ENCODE measurements around the gene TIAM2.
"Not testable (repeated sequence)": the region's sequence is repeated elsewhere in the genome, so short reads cannot be mapped to it uniquely, and the experiment has no call there.

The TIAM2 gene

DNA sequence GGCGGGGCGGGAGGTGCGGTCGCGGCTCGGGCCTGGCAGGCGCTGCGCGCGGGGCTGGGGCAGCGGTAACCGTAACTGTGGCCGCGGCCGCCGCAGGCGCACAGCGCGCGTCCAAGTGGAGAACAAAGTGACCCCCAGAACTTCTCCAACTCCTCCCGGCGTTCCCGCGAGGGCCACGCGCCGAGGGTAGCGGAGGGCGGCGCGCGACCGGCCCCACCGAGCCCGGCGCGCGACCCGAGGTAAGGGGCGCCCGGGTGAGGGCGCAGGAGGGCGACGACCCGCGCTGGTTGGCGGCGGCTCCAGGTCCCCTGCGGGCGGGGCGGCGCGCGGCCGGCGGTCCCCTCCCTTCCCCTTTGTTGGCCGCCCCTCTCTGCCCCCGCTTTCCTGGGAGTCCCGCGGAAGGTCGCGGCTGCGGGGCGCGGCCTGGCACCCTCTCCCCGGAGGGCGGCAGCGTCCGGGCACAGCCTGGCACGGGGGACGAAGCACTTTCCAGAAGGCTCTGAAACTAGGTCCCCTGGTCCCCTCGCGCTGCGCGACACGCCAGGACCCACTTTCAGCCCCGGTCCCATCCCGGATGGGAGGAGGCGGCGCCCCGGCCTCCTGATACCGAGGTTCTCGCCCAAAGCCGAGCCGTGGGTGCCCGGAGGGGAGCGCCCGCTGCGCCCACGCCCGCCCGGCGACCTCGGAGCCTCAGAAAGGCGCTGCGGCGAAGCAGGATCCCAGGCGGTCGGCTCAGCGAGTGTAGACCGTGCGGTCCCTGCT, at the start of gene TIAM2:
Gene TIAM2 (plus strand): TSS at position 62 of the 762 bp plus-strand sequence. CDS start 133,909 bp downstream, outside the sequence.
- DNase-seq, result no peak

DNA sequence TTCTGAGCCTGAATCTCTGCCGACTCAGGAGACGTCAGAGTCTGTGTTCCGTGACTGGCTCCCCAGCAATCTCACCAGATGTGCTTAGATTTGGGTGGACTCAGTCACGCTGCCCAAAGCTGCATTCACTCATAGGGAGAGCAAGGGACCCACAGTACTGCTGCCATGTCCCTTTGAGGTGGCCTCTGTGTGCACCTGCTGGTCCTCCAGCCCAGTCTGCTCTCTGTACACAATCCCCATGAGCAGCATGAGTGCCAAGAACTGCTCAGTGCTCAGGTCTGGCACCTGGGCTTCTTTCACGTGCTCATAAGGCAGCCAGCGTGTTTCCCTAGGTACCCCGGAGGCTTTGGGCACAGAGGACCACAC, 44.2 kb upstream of the TIAM2 start:
- no peak for DNase-seq

DNA sequence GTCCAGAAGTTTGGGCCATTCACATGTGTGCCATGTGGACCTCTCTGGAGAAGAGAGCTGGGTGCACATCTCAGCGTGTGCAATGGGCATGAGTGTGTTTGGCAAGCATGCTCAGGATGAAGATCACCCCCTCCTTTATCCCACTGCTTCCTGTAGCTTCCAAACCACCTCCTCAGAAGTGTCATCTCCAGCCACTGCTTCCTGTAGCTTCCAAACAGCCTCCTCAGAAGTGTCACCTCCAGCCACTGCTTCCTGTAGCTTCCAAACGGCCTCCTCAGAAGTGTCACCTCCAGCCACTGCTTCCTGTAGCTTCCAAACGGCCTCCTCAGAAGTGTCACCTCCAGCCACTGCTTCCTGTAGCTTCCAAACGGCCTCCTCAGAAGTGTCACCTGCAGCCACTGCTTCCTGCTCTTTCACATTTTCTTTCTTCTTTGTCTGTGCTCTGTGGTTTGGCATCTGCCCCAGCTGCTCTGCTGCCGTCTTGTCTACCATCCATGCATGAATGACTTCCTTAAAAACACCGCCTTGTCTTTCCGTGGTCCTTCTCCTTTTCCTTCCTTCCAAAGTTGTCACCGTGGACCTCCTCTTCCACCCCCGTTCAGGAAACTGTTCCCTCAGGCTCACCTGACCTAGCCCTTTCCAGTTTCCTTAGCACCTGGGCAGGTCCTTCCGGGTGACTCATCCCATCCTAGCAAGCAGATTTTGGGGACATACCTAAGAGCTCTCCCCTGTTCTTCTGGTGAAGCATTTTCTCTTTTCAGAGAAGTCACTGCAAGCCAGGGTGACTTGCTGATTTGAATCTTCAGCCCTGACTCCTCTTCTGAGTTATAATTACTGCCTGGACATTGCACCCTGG, 43.5 kb upstream of the TIAM2 start:
- no peak for DNase-seq

DNA sequence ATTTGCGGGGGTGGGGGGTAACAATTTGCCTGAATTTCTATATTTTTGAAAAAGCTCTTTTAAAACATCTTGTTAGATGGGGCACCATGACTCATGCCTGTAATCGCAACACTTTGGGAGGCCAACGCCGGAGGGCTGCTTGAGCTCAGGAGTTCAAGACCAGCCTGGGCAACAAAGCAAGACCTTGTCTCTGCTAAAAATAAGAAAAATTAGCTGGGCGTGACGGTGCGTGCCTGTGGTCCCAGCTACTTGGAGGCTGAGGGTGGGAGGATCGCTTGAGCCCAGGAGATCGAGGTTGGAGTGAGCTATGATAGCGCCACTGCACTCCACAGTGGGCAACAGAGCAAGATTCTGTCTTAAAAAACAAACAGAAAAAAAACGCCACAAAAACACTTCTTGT, 41.5 kb upstream of the TIAM2 start:
- no peak for DNase-seq

DNA sequence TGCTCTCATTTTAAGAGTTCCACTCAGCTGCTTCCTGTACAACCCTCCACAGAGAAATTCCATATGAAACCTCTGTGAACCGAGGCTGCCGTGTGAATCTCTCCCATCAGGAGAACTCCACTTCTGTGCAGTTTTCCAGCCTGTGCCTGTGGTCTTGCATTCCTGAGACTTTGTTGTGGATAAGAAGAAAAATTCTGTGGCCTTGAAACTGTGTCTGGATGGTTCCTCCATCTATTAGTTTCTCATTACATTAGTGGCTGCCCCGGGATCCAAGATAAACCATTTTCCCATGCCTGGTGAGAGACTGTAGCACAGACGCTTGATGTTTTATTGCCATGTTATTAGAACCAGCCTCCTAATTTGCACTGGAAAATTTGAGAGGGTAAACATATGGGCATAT, 40.8 kb upstream of the TIAM2 start:
- DNase-seq, result no peak

DNA sequence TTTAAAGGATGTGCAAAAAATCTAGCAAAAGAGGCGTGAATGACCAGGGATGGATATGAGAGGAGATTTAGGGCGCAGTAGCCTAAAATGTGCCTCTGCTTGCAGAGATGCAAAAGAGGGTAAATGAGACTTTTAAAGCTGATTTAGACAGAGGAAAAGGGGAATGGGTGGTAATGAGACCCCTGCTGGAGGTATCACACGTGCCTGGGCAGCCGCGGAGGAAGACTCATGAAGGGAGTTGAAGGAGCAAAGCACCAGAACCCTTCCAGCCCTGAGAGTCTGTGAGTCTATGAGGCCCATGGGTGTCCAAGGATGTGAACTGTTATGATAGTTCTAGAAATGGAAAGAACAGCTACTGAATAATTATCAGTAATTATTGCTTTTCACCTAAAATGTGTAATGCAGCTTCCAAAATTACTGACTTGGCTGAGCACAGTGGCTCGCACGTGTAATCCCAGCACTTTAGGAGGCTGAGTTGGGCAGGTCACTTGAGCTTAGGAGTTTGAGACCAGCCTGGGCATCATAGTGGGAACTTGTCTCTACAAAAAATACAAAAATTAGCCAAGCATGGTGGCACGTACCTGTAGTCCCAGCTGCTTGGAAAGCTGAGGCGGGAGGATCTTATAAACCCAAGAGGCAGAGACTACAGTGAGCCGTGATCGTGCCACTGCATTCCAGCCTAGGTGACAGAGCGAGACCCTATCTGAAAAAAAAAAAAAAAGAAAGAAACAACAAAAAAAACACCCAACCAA, 38.2 kb upstream of the TIAM2 start:
- no peak for DNase-seq

DNA sequence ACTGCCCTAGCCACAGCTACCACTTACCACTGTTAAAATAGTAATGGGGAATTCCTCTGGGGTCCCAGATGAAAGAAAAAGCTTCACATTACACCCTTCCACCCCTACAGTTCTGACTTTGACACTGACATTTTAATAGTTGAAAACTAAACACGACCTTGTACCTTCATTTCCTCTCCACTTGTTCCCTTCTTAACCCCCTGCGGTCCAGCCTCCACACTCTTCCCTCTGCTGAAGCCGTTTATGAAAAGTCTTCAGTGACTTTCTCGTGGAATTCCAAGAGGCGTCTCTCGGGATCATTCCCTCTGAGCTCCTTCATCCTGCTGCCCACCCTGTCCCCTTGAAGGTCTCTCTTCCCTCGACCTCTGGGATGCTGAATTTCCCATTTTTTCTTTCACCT, 36.6 kb upstream of the TIAM2 start:
- DNase-seq, result no peak

DNA sequence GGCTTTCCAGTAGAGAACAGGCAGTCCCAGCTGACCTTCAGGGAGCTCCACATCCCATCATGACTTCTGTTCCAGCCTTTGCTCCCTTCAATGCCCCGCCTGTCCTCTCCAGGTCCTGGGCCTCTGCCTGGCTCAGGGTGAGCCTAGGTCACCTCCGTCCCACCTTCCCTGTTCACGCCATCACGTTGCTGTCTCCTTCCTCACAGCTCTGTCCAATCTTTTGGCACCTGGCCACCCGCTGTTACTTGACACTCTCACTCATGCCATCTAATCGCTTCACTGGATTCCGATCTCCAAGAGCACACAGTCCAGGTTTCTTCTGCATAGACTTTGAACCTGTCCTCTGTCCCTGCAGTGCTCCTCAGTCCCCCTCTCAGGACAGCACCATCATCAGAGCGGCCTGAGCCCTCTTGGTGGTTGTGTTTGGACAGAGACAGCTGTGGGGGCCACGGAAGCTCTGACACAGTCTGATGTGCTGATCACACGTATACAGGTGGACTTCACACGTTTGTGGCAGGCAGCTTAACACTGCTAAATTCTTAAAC, 34.7 kb upstream of the TIAM2 start:
- no peak for DNase-seq

DNA sequence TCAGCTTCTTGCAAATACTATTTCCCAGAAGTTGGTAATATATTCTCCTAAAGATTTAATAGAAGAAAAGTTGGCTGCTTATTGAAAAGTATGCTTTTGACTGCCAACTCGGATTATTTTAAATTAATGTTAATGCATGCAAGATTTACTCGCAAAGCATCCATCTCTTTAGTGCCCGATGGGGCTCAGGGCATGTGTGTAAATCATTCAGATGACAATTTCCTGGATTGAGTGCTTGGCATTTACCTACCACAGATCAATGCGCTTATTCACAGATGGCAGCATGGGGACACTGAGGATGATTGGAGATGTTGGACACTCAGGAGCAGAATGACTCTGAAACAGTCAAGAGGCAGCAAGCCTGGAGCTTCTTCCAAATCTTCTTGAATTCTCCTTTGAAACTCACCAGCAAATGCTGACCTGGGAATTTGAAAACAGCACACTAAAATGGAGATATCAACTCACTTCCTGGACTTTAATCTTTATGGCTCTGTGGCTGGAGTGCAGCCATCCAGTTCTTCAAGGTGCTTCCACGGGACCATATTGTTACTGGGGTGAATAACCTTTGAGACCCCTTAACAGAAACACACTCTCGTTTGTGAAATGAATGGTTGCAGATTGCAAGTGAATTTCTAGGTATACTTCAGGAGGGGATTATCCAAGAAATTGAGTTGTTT, 34.1 kb upstream of the TIAM2 start:
- no peak for DNase-seq

DNA sequence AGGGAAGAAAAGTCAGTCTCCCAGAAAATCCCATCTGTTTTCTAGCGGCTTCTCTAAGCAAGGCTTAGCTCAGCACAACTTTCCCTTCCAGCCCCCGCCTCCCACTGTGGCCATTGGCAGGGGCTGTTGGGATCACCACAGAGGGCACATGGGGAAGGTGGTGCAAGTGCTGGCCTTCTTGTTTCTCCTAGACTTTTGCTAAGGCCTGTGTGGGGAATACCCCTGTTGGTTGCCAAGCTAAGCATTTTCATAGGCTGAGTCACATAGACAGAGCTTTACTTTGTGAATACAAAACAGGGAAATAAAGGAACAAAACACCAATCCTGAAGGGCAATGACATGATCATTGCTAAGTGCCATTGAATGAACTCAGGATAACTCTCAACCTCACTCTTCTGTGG, 32.4 kb upstream of the TIAM2 start:
- DNase-seq, result no peak

DNA sequence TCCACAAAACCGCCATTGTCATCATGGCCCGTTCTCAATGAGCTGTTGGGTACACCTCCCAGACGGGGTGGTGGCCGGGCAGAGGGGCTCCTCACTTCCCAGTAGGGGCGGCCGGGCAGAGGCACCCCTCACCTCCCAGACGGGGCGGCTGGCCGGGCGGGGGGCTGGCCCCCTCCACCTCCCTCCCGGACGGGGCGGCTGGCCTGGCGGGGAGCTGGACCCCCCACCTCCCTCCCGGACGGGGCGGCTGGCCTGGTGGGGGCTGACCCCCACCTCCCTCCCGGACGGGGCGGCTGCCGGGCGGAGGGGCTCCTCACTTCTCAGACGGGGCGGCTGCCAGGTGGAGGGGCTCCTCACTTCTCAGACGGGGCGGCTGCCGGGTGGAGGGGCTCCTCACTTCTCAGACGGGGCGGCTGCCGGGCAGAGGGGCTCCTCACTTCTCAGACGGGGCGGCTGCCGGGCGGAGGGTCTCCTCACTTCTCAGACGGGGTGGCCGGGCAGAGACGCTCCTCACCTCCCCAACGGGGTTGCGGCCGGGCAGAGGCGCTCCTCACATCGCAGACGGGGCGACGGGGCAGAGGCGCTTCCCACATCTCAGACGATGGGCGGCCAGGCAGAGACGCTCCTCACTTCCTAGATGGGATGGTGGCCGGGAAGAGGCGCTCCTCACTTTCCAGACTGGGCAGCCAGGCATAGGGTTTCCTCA, 28.9 kb upstream of the TIAM2 start:
- DNase-seq, result not testable (repeated sequence)

DNA sequence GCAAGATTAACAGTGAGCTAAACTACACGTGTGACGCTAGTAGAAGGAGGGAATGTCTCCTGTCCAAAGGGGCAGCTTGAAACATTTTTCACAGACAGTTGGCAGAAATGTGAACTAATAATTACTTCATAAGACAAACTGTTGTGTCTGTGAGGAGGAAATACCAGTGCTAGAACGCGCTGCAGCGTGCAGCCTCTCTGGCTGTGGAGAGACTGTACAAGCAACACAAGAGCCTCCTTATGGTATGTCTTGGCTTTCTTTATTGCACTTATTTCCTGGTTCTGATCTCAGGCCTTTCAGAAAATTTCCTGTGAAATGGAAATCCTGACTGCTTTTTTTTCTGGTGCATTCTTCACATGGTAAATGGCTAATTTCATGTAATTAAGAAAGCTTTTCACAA, 25.3 kb upstream of the TIAM2 start:
- no peak for DNase-seq

DNA sequence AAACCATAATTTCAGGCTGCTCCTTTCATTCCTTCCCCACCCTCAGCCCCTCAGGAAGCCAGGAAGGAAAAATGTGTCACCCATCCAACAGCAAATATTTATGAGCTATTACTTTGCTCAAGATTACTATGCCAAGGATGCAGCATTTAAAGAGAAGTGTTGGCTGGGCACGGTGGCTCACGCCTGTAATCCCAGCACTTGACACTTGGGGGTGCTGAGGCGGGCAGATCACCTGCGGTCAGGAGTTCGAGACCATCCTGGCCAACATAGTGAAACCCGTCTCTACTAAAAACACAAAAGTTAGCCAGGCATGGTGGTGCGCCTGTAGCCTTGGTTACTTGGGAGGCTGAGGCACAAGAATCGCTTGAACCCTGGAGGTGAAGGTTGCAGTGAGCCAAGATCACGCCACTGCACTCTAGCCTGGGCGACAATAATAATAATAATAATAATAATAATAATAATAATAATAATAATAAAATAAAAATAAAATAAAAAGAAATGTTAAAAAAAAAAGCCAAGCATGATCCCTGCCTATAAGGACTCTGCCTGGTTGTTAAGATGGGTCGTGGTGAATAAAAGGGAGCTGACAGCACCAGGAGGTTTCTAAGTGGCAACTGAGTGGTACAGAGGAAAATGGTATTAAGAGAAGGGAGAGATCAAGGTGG, 20.5 kb upstream of the TIAM2 start:
- DNase-seq, result no peak

DNA sequence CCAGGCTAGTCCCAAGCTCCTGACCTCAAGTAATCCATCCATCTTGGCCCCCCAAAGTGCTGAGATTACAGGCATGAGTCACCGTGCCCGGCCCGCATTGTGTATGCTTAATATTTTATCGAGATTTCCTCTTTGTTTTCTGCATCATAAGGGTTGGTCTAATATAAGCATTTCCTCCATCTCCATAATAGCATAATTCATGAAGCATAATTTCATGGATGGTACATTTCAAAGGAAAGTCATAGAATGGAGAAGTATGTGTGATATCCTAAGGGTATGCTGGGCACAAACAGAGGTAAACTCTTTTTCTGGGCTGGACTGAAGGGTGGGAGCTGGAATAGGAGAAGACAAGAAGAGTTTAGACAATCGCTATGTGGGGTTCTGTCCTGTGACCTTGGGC, 17.5 kb upstream of the TIAM2 start:
- no peak for DNase-seq

DNA sequence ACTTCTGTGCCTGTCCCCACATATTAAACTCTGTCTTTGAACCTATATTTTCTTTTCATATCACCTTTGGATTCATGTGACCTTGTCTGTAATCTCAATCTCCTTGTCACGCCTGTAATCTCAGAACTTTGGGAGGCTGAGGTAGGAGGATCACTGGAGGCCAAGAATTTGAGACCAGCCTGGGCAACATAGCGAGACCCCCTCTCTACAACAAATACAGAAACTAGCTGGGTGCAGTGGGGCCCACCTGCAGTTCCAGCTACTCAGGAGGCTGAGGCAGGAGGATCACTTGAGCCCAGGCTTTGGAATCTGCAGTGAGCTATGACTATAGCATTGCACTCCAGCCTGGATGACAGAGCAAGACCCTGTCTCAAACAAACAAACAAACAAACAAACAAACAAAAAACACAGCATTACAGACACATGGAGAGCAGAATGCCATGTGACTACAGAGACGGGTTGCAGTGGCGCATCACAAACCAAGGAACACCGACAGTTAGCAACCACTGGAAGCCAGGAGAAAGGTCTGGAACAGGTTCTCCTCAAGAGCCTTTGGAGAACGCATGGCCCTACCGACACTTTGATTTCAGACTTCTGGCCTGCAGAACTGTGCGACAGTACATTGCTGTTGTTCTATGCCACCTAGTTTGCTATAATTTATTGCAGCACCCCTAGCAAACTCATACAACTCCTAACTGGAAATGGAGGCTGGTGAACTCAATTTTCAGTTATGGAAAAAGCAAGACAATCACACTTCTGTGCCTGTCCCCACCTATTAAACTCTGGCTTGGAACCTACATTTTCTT, 14.6 kb upstream of the TIAM2 start:
- no peak for DNase-seq

DNA sequence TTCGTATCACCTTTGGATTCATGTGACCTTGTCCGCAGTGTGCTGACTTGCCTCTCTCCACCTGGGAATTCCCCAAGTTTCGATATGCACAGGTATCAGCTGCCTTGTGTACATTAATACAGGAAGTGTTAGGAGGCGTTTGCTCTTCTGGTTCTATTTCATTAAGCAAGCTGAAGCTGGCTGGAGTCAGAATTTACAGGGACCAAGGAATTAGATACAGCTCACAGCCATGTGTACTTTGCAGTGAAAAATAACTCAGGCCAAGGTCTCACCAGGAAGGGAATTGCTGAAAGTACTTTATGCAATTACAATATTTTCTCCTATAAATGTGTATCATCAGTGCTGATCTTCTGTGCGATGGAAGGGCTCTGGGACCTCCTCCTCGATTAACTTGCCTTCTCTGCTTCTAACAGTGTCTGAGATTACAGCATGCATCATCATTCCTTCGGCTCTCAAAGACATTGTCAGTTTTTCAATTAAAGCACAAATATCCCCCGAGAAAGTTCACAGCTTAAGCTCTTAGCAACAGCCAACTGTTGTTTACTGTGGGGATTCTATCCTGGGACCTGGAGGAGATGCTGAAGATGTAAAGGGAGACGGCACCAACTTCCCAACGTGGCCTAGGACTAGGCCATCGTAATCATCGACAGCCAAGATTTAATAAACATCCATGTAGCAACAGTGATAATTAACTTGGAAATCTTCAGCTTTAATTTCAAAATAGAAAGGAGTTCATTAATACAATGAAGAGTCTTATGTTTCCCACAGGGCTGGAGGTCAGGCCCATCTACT, 13.8 kb upstream of the TIAM2 start:
- DNase-seq, result no peak

DNA sequence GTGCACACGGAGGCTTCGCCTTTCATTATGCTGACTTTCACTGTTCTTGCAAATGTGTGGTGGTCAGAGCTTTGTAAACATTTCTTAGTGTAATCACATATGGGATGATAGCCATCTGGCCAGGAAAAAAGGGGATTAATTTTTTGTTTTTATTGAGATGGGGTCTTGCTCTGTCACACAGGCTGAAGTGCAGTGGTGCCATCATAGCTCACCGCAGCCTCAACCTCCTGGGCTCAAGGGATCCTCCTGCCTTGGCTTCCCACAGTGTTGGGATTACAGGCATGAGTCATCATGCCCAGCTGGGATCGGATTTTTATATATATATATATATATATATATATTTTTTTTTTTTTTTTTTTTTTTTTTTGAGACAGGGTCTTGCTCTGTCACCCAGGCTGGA, 11.0 kb upstream of the TIAM2 start:
- no peak for DNase-seq

DNA sequence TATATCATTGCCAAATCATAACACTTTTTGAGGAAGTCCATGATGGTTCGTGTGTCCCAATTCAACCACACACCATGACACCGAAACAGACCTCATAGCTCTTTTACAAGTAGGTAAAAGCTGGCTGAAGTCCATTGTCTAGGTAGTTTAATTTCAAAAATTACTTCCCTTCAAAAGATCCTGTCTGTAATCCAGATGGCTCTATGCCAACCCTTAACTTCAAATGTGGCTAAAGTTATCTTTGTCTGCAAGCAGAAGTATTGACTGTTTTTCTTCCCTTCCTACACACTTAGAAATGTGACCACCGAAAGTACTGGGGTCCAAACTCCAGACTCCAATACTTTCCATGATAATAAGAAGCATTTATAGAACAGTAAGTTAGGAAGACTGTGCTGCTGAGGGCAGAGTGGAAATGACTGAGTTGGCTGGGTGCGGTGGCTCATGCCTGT, 8.3 kb upstream of the TIAM2 start:
- no peak for DNase-seq

DNA sequence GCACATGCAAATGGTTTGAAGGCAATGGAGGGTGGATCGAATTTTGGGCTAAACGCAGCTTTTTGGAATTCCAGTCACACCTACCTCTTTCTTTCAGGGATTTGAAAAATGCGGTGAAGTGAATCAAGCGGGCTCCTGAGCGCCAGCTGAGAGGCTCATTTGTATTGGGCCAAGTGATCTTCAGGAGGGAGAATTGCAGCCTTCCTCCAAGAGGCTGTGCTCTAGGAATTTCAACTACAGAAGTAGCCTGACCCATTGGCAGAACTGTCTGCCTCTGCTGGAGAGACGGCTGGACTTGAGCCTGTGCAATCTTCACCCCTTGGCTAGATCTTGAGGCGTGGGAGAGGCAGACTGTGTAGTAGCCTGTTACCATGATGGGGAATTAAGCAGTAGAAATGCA, 5.7 kb upstream of the TIAM2 start:
- DNase-seq, result no peak

DNA sequence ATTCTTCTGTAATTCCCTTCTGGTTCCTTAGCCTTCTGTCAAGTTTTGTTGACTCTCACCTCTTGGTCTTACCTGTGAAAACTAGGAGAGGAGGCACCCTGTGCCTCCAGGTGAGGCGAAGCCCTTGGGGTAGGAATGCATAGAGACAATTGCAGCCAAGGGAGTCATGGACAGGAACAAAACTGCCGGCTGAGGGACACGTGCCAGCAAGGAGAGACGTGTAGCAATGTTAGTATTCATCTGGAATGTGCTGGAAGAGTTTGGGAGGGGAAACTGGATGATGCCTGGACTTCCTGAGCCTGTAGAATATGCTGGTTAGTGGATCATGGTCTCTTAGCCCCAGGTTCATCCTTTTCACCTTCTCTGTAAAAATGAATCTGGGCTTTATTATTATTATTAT, 3.9 kb upstream of the TIAM2 start:
- no peak for DNase-seq

All from NK-92 treated with Interleukin-12 subunit alpha and Interleukin-12 subunit beta, amount 100 ng/mL, for 24 hours (cell line).